ENCODE results near the gene FGG.

DNA sequence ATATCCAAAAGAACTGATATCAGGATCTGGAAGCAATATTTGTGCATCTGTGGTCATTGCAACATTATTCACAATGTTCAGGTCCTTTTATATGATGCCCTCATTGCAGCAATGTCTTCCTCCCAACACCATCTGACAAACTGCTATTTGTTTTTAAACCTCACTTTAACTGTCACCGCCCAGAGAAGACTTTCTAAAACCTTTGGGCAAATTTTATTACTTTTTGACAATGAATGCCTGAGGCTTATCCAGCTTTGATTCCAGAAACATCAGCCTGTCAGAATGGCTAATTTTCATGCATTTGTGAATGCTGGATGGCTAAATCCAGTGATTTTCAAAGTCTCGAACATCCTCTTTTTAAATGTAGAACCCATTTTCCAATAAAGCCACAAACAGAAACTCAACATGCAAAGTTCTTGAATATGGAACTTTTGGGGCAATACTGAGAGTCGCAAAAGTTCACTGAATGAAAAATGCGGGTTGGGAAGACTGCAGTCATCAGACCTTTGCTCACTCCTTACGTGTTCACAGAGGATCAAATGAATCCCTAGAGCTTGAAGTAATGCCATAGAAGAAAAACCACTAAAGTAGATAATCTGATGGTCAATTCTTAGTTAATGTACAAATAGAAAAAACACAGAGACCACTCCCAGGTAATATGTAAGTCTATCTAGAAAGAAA lies 39.1 kb downstream of the FGG start:
- TF ChIP-seq, protein P1, sequence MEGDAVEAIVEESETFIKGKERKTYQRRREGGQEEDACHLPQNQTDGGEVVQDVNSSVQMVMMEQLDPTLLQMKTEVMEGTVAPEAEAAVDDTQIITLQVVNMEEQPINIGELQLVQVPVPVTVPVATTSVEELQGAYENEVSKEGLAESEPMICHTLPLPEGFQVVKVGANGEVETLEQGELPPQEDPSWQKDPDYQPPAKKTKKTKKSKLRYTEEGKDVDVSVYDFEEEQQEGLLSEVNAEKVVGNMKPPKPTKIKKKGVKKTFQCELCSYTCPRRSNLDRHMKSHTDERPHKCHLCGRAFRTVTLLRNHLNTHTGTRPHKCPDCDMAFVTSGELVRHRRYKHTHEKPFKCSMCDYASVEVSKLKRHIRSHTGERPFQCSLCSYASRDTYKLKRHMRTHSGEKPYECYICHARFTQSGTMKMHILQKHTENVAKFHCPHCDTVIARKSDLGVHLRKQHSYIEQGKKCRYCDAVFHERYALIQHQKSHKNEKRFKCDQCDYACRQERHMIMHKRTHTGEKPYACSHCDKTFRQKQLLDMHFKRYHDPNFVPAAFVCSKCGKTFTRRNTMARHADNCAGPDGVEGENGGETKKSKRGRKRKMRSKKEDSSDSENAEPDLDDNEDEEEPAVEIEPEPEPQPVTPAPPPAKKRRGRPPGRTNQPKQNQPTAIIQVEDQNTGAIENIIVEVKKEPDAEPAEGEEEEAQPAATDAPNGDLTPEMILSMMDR (IDR thresholded peaks at IDR 0.05), result no peak
- TF ChIP-seq POLR2A (IDR thresholded peaks at IDR 0.05) (no peak), EP300 (IDR thresholded peaks at IDR 0.05) (no peak)
